HuH-7 (cell line): ENCODE measurements around the gene CDC123.
"Not testable (repeated sequence)": the region's sequence is repeated elsewhere in the genome, so short reads cannot be mapped to it uniquely, and the experiment has no call there.

Experiments
- DNase-seq: peaks from one replicate; pipeline ENCODE4 v3.0.0; 2011; ENCODE audit warnings: low spot score

The CDC123 gene

GRCh38 chr10:12195603-12196506, at the start of gene CDC123, which contains the start of gene NUDT5:
Gene CDC123 (plus strand): TSS chr10:12196188. CDS start chr10:12196246, 58 bp downstream.
Gene NUDT5 (minus strand): TSS chr10:12195891. CDS start chr10:12186291, 9,600 bp downstream.
- DNase-seq, result peak; percentile 85

- no peak for DNase-seq
These were observed 45.8 kb upstream of the CDC123 start for GRCh38 chr10:12150163-12150562.

- DNase-seq, result no peak
These were observed 41.5 kb upstream of the CDC123 start for GRCh38 chr10:12154516-12154915.

- peak; percentile 55 for DNase-seq
These were observed 39.4 kb upstream of the CDC123 start for GRCh38 chr10:12156367-12157123.

GRCh38 chr10:12158111-12158510, 37.9 kb upstream of the CDC123 start:
- DNase-seq, result no peak

- DNase-seq, result no peak
These were observed 35.3 kb upstream of the CDC123 start for GRCh38 chr10:12160664-12161063.

- no peak for DNase-seq
These were observed 33.1 kb upstream of the CDC123 start for GRCh38 chr10:12162927-12163326.

GRCh38 chr10:12164085-12164484, 31.9 kb upstream of the CDC123 start:
- DNase-seq, result no peak

GRCh38 chr10:12165036-12165435, 31.0 kb upstream of the CDC123 start:
- DNase-seq, result no peak

GRCh38 chr10:12165999-12166775, 29.8 kb upstream of the CDC123 start:
- DNase-seq, result no peak

GRCh38 chr10:12171512-12171911, 24.5 kb upstream of the CDC123 start:
- DNase-seq, result not testable (repeated sequence)

GRCh38 chr10:12177642-12178041, 18.3 kb upstream of the CDC123 start:
- no peak for DNase-seq

- no peak for DNase-seq
These were observed 16.3 kb upstream of the CDC123 start for GRCh38 chr10:12179606-12180170.

- no peak for DNase-seq
These were observed 15.6 kb upstream of the CDC123 start for GRCh38 chr10:12180221-12180974.

GRCh38 chr10:12181065-12181775, 14.8 kb upstream of the CDC123 start:
- no peak for DNase-seq

- DNase-seq, result no peak
These were observed 11.8 kb upstream of the CDC123 start for GRCh38 chr10:12184165-12184564.

GRCh38 chr10:12186323-12186722, 9.7 kb upstream of the CDC123 start:
- DNase-seq, result no peak

- no peak for DNase-seq
These were observed 8.6 kb upstream of the CDC123 start for GRCh38 chr10:12187321-12187905.

- no peak for DNase-seq
These were observed 7.3 kb upstream of the CDC123 start for GRCh38 chr10:12188656-12189055.

GRCh38 chr10:12189426-12189825, 6.6 kb upstream of the CDC123 start:
- no peak for DNase-seq
